Measurements from ENCODE around the gene TSPEAR. TPM values are rescaled to one million over a fixed set of nuclear protein-coding genes. Genes with fewer than 3 reads are reported as not detected.

The TSPEAR gene
- total RNA-seq, 2 experiments from 2014 or later: not detected

- Mint-ChIP-seq H3K27me3 (no peaks in the 10 kb centered on the region), H3K9me3 (no peaks in the 10 kb centered on the region), H3K4me1 (ENCODE audit: low read depth) (peaks cover 10% of the 10 kb centered on the region), H3K27ac (no peak overlapping the region), H3K36me3 (ENCODE audit: low read depth) (no peaks in the 10 kb centered on the region), H3K4me3 (no peak overlapping the region)
- H3K27me3 ChIP-seq (ENCODE audit: control insufficient read depth in 1 of 2, insufficient read depth in 2 of 2, low read length in 2 of 2): no peaks in the 10 kb centered on the region
- peaks cover 11% of the 10 kb centered on the region for H3K4me1 ChIP-seq (ENCODE audit: insufficient read depth, low read length)
- no peak for ATAC-seq (ENCODE audit: poor library complexity)
- H3K27ac ChIP-seq (ENCODE audit: low read depth in 1 of 2, low read length in 2 of 2): no peak overlapping the region
- ChIA-PET POLR2A (no interaction called here), CTCF (no interaction called here)
- H3K9me3 ChIP-seq (ENCODE audit: control insufficient read depth in 1 of 2, insufficient read depth in 1 of 2, low read length in 2 of 2): peaks cover 0 to 9% of the 10 kb centered on the region in 2 experiments
- H3K36me3 ChIP-seq (ENCODE audit: insufficient read depth, low read length): no peaks in the 10 kb centered on the region
- intact Hi-C loops (cut with DNase I, micrococcal nuclease): loop anchor here in 1 of 2 experiments (5.0 kb wide), 1 partner anchor 672 kb away; no protein-coding TSS in a partner anchor
- TF ChIP-seq CTCF (IDR thresholded peaks at IDR 0.05): no peak
- no peak overlapping the region for H3K4me3 ChIP-seq (ENCODE audit: low read length)
- DNase-seq: no peak
These were observed 226.7 kb downstream of the TSPEAR start for GRCh38 chr21:44484498-44485253.

DNA sequence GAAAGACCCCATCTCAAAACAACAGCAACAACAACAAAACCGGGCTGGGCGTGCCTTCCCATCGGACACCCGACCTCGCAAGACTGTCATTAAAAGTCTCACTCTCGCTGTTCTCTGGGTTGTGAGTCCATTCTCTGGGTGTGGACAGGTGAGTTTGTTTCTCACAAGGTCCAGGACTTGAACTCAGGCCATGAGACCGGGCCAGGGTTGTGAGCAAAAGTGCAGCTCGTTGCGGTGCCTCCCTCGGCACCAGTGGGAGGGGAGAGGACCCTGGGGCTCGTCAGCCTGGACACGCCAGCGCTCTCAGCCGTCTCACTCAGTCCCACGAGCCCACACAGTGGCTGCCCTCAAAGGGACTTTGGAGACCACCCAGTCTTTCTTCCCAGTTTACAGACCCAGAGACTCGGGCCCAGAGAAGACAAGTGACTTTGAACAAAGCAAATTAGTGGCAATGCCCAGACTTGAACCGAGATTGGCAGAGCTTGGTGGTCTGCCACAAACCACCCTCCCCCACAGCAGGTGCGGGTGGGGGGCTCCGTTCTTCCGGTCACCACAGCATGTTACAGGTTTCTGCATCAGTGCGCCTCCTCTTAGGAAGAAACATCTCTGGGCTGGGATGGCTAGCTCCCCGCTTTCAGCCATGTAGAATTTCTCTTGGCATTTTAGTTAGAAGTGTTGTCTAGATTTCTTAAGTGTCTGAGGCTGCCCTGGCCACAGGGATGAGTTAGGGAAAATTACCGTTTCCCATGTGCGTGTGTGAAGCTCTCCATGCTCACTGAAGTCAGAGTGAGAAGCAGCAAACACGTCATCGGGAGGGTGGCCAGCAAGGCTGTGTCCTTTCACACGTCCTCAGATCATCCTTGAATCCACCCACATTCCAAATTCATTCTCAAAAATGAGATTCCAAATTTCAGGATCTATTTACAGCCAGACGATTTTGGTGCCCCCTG, 227.8 kb downstream of the TSPEAR start:
- Histone ChIP-seq H3K27me3 (ENCODE audit: control insufficient read depth in 1 of 2, insufficient read depth in 2 of 2, low read length in 2 of 2) (no peaks in the 10 kb centered on the region), H3K9me3 (ENCODE audit: control insufficient read depth in 1 of 2, insufficient read depth in 1 of 2, low read length in 2 of 2) (peaks cover 0 to 9% of the 10 kb centered on the region in 2 experiments), H3K4me1 (ENCODE audit: insufficient read depth, low read length) (peaks cover 14% of the 10 kb centered on the region), H3K4me3 (ENCODE audit: low read length) (no peak overlapping the region), H3K36me3 (ENCODE audit: insufficient read depth, low read length) (no peaks in the 10 kb centered on the region), H3K27ac (ENCODE audit: low read depth in 1 of 2, low read length in 2 of 2) (no peak overlapping the region)
- no peaks in the 10 kb centered on the region for H3K9me3 Mint-ChIP-seq
- H3K27ac Mint-ChIP-seq: no peak overlapping the region
- ChIA-PET CTCF (no interaction called here), POLR2A (no interaction called here)
- H3K4me1 Mint-ChIP-seq (ENCODE audit: low read depth): peaks cover 10% of the 10 kb centered on the region
- intact Hi-C loops (cut with DNase I, micrococcal nuclease): loop anchor here in 1 of 2 experiments (5.0 kb wide), 1 partner anchor 671 kb away; no protein-coding TSS in a partner anchor
- DNase-seq: no peak
- TF ChIP-seq CTCF (IDR thresholded peaks at IDR 0.05): no peak
- ATAC-seq (ENCODE audit: poor library complexity): no peak
- no peaks in the 10 kb centered on the region for H3K27me3 Mint-ChIP-seq
- H3K36me3 Mint-ChIP-seq (ENCODE audit: low read depth): no peaks in the 10 kb centered on the region
- no peak overlapping the region for H3K4me3 Mint-ChIP-seq

DNA sequence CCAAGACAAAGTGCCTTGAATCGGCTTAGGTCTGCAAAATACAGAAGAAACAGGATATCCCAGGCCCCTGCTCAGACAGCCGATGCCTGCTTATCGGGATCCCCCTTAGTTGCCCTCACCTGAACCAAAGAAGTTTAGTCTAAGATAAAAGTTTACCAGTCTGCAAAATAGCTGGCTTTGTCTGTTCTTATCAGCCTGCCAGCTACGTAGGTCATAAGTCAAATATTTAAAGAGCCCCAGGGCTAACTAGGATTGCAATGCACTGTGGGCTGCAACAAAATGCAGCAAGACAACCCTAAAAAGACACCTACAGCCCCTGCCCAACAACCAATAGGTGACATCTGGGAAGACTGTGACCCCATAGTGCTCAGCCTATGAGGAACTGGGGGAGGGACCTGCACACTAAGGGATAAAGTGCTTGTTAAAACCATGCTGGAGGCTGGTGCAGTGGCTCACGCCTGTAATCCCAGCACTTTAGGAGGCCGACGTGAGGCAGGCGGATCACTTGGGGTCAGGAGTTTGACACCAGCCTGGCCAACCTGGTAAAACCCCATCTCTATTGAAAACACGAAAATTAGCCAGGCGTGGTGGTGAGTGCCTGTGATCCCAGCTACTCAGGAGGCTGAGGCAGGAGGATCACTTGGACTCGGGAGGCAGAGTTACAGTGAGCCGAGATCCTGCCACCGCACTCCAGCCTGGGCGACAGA, 228.6 kb downstream of the TSPEAR start:
- H3K4me1 Mint-ChIP-seq (ENCODE audit: low read depth): peaks cover 10% of the 10 kb centered on the region

More for the DNA sequence above, 228.6 kb downstream of the TSPEAR start:
- Mint-ChIP-seq H3K27me3 (no peaks in the 10 kb centered on the region), H3K27ac (no peak overlapping the region), H3K9me3 (no peaks in the 10 kb centered on the region), H3K36me3 (ENCODE audit: low read depth) (no peaks in the 10 kb centered on the region), H3K4me3 (no peak overlapping the region)
- Histone ChIP-seq H3K4me1 (ENCODE audit: insufficient read depth, low read length) (peaks cover 14% of the 10 kb centered on the region), H3K27me3 (ENCODE audit: control insufficient read depth in 1 of 2, insufficient read depth in 2 of 2, low read length in 2 of 2) (no peaks in the 10 kb centered on the region), H3K36me3 (ENCODE audit: insufficient read depth, low read length) (no peaks in the 10 kb centered on the region), H3K4me3 (ENCODE audit: low read length) (no peak overlapping the region), H3K9me3 (ENCODE audit: control insufficient read depth in 1 of 2, insufficient read depth in 1 of 2, low read length in 2 of 2) (peaks cover 0 to 3% of the 10 kb centered on the region in 2 experiments), H3K27ac (ENCODE audit: low read depth in 1 of 2, low read length in 2 of 2) (no peak overlapping the region)
- intact Hi-C loops (cut with DNase I, micrococcal nuclease): loop anchor here in 1 of 2 experiments (5.0 kb wide), 1 partner anchor 670 kb away; no protein-coding TSS in a partner anchor
- POLR2A ChIA-PET: no interaction called here
- no peak for TF ChIP-seq CTCF (IDR thresholded peaks at IDR 0.05)
- CTCF ChIA-PET: no interaction called here
- ATAC-seq (ENCODE audit: poor library complexity) (no peak), DNase-seq (no peak)
